ENCODE measurements around the gene TMX4. TPM values are rescaled to one million over a fixed set of nuclear protein-coding genes. Genes with fewer than 3 reads are reported as not detected.

The TMX4 gene
- total and polyA plus RNA-seq, 2 experiments from 2014 or later: 2.5 to 7.5 TPM

DNA sequence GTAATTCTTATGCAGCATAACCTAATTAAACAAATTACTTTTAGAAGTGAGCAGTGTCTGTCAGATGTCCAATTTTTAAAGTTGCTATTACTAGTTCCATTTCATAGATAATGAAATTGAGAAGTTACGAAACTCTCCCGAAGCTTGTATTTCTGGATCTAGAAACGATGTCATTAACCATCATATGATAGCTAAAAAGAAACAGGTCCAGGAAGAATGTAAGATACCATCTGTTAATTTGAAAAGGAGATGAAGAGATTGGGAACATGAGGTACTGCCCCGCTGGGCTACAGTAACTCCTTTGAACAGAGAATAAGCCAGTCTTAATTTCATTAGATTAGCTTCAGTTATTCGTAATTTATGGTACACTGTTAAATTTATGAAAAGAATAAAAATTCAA, 47.5 kb upstream of the TMX4 start:
- no peaks in the 10 kb centered on the region for H3K4me1 ChIP-seq (ENCODE audit: insufficient read depth)
- H3F3A ChIP-seq (replicated peaks; ENCODE audit: low read depth): no peaks in the 10 kb centered on the region
- no peak overlapping the region for H2AFZ ChIP-seq
- no peaks in the 10 kb centered on the region for H3K36me3 ChIP-seq (ENCODE audit: insufficient read depth)
- DNase-seq (ENCODE audit: low spot score) (no peak), ATAC-seq (no peak)
- H4K20me1 ChIP-seq (replicated peaks; ENCODE audit: insufficient read depth): no peaks in the 10 kb centered on the region
- Mint-ChIP-seq H3K36me3 (ENCODE audit: low read depth) (no peaks in the 10 kb centered on the region), H3K27me3 (ENCODE audit: insufficient read depth, low read depth, poor library complexity) (no peaks in the 10 kb centered on the region), H3K9me3 (no peaks in the 10 kb centered on the region), H3K27ac (no peak overlapping the region), H3K4me3 (no peak overlapping the region), H3K4me1 (no peaks in the 10 kb centered on the region; the same call in 1 of the 3 replicates)
- no peak overlapping the region for H3K27ac ChIP-seq (ENCODE audit: low read depth)
- H3K4me2 ChIP-seq: no peak overlapping the region
- TF ChIP-seq POLR2AphosphoS5 (IDR thresholded peaks at IDR 0.05; ENCODE audit: low read depth) (no peak), EZH2phosphoT487 (IDR thresholded peaks at IDR 0.05; ENCODE audit: unreplicated experiment) (no peak), JUNB (IDR thresholded peaks at IDR 0.05; ENCODE audit: unreplicated experiment) (no peak), ZNF114 (CRISPR knock-in tag; IDR thresholded peaks at IDR 0.05) (no peak), NANOG (IDR thresholded peaks at IDR 0.05; ENCODE audit: borderline replicate concordance) (no peak), EZH2 (IDR thresholded peaks at IDR 0.05; ENCODE audit: low read depth, unreplicated experiment) (no peak), STAT1 (IDR thresholded peaks at IDR 0.05; ENCODE audit: unreplicated experiment) (no peak), CREB1 (CRISPR knock-in tag; IDR thresholded peaks at IDR 0.05; ENCODE audit: low read depth) (no peak), ZNF331 (CRISPR knock-in tag; IDR thresholded peaks at IDR 0.05; ENCODE audit: low read depth) (no peak)
- TF ChIP-seq, protein P1, sequence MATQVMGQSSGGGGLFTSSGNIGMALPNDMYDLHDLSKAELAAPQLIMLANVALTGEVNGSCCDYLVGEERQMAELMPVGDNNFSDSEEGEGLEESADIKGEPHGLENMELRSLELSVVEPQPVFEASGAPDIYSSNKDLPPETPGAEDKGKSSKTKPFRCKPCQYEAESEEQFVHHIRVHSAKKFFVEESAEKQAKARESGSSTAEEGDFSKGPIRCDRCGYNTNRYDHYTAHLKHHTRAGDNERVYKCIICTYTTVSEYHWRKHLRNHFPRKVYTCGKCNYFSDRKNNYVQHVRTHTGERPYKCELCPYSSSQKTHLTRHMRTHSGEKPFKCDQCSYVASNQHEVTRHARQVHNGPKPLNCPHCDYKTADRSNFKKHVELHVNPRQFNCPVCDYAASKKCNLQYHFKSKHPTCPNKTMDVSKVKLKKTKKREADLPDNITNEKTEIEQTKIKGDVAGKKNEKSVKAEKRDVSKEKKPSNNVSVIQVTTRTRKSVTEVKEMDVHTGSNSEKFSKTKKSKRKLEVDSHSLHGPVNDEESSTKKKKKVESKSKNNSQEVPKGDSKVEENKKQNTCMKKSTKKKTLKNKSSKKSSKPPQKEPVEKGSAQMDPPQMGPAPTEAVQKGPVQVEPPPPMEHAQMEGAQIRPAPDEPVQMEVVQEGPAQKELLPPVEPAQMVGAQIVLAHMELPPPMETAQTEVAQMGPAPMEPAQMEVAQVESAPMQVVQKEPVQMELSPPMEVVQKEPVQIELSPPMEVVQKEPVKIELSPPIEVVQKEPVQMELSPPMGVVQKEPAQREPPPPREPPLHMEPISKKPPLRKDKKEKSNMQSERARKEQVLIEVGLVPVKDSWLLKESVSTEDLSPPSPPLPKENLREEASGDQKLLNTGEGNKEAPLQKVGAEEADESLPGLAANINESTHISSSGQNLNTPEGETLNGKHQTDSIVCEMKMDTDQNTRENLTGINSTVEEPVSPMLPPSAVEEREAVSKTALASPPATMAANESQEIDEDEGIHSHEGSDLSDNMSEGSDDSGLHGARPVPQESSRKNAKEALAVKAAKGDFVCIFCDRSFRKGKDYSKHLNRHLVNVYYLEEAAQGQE (IDR thresholded peaks at IDR 0.05; ENCODE audit: unreplicated experiment): no peak
- TF ChIP-seq, protein P2, sequence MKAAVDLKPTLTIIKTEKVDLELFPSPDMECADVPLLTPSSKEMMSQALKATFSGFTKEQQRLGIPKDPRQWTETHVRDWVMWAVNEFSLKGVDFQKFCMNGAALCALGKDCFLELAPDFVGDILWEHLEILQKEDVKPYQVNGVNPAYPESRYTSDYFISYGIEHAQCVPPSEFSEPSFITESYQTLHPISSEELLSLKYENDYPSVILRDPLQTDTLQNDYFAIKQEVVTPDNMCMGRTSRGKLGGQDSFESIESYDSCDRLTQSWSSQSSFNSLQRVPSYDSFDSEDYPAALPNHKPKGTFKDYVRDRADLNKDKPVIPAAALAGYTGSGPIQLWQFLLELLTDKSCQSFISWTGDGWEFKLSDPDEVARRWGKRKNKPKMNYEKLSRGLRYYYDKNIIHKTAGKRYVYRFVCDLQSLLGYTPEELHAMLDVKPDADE (IDR thresholded peaks at IDR 0.05): no peak
- TF ChIP-seq, protein P3, sequence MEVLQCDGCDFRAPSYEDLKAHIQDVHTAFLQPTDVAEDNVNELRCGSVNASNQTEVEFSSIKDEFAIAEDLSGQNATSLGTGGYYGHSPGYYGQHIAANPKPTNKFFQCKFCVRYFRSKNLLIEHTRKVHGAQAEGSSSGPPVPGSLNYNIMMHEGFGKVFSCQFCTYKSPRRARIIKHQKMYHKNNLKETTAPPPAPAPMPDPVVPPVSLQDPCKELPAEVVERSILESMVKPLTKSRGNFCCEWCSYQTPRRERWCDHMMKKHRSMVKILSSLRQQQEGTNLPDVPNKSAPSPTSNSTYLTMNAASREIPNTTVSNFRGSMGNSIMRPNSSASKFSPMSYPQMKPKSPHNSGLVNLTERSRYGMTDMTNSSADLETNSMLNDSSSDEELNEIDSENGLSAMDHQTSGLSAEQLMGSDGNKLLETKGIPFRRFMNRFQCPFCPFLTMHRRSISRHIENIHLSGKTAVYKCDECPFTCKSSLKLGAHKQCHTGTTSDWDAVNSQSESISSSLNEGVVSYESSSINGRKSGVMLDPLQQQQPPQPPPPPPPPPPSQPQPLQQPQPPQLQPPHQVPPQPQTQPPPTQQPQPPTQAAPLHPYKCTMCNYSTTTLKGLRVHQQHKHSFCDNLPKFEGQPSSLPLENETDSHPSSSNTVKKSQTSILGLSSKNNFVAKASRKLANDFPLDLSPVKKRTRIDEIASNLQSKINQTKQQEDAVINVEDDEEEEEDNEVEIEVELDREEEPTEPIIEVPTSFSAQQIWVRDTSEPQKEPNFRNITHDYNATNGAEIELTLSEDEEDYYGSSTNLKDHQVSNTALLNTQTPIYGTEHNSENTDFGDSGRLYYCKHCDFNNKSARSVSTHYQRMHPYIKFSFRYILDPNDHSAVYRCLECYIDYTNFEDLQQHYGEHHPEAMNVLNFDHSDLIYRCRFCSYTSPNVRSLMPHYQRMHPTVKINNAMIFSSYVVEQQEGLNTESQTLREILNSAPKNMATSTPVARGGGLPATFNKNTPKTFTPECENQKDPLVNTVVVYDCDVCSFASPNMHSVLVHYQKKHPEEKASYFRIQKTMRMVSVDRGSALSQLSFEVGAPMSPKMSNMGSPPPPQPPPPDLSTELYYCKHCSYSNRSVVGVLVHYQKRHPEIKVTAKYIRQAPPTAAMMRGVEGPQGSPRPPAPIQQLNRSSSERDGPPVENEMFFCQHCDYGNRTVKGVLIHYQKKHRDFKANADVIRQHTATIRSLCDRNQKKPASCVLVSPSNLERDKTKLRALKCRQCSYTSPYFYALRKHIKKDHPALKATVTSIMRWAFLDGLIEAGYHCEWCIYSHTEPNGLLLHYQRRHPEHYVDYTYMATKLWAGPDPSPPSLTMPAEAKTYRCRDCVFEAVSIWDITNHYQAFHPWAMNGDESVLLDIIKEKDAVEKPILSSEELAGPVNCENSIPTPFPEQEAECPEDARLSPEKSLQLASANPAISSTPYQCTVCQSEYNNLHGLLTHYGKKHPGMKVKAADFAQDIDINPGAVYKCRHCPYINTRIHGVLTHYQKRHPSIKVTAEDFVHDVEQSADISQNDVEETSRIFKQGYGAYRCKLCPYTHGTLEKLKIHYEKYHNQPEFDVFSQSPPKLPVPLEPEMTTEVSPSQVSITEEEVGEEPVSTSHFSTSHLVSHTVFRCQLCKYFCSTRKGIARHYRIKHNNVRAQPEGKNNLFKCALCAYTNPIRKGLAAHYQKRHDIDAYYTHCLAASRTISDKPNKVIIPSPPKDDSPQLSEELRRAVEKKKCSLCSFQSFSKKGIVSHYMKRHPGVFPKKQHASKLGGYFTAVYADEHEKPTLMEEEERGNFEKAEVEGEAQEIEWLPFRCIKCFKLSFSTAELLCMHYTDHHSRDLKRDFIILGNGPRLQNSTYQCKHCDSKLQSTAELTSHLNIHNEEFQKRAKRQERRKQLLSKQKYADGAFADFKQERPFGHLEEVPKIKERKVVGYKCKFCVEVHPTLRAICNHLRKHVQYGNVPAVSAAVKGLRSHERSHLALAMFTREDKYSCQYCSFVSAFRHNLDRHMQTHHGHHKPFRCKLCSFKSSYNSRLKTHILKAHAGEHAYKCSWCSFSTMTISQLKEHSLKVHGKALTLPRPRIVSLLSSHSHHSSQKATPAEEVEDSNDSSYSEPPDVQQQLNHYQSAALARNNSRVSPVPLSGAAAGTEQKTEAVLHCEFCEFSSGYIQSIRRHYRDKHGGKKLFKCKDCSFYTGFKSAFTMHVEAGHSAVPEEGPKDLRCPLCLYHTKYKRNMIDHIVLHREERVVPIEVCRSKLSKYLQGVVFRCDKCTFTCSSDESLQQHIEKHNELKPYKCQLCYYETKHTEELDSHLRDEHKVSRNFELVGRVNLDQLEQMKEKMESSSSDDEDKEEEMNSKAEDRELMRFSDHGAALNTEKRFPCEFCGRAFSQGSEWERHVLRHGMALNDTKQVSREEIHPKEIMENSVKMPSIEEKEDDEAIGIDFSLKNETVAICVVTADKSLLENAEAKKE (CRISPR knock-in tag; IDR thresholded peaks at IDR 0.05): no peak
- TF ChIP-seq, protein P4, sequence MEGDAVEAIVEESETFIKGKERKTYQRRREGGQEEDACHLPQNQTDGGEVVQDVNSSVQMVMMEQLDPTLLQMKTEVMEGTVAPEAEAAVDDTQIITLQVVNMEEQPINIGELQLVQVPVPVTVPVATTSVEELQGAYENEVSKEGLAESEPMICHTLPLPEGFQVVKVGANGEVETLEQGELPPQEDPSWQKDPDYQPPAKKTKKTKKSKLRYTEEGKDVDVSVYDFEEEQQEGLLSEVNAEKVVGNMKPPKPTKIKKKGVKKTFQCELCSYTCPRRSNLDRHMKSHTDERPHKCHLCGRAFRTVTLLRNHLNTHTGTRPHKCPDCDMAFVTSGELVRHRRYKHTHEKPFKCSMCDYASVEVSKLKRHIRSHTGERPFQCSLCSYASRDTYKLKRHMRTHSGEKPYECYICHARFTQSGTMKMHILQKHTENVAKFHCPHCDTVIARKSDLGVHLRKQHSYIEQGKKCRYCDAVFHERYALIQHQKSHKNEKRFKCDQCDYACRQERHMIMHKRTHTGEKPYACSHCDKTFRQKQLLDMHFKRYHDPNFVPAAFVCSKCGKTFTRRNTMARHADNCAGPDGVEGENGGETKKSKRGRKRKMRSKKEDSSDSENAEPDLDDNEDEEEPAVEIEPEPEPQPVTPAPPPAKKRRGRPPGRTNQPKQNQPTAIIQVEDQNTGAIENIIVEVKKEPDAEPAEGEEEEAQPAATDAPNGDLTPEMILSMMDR (conservative IDR thresholded peaks at IDR 0.05; ENCODE audit: low read depth in 2 of 2): no peak
- no peaks in the 10 kb centered on the region for H3K9me2 ChIP-seq (ENCODE audit: insufficient read depth)
- no peaks in the 10 kb centered on the region for H3K79me2 ChIP-seq (replicated peaks; ENCODE audit: insufficient read depth)
- no peak overlapping the region for H3K4me3 ChIP-seq
- no peaks in the 10 kb centered on the region for H3K27me3 ChIP-seq (ENCODE audit: insufficient read depth)

Data from GM23338 (cell line).